HG02852 (cell line): ENCODE measurements around the gene MFSD8.
"Not testable (repeated sequence)": the region's sequence is repeated elsewhere in the genome, so short reads cannot be mapped to it uniquely, and the experiment has no call there.

Experiments
- ATAC-seq: cut with Tn5 transposase; IDR thresholded peaks from one replicate; pipeline ENCODE4 v1.9.1; 2021; ENCODE audit warnings: mild to moderate bottlenecking, moderate library complexity; ENCODE audit not compliant: unreplicated experiment

MFSD8 gene

DNA sequence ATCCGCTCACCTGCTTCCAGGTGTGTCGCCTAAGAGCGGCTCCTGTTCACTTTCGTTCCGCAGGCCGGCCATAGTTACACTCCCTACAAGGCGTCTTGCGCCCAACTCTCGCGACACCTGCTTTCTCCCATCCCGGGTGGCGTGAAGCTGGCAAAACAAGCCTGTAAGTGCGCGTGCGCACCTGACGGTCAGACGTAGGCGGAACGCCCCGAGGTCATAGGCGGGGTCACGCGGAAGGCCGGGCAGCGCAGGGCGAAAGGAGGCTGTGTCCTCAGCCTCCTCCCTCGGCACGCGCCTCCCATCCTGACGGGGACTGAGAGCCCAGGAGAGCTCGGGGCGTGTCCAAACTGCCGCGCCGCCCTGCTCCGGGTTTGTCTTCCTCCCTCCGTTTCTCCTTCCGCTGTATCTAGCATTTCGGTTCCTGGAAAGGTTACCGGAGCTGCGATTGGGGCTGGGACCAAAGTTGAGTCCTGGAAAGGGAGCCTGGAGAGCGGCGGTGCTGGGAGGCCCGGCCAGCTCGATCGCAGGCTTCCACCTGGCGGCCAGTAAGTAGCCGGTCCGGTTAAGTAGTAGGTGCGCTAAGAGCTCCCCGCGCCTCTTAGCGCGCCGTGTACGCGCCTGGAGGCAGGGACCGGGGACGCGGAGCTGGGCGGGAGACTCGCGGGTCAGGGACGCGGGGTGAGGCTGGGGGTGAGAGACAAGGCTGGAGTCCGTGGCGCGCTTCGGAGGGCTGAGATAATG, at the start of gene MFSD8, which contains the start of gene ABHD18:
Gene MFSD8, minus strand, starts transcription at position 112 of the 741 bp plus-strand sequence. Its CDS starts 40 bp downstream, at position 72.
Gene ABHD18, plus strand, starts transcription at position 345 of the 741 bp plus-strand sequence. CDS start 17,550 bp downstream, outside the sequence.
- ATAC-seq = peak; percentile 94

- no peak for ATAC-seq
Observed at GRCh38 chr4:128009428-128009827, 44.5 kb upstream of the MFSD8 start.

DNA sequence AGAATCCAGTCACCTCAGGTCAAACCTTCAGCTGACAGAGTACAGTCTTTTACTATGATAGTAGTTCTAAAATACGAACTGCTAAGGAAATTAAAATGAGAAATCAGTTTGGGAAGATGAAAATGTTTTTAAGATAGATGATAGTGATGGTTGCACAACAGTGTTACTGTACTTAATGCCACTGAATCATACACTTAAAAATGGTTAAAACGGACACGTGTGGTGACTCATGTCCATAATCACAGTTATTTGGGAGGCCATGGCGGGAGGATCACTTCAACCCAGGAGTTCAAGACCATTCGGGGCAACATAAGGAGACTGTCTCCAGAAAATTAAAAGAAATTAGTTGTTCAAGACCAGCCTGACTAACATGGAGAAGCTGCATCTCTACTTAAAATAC, 41.6 kb upstream of the MFSD8 start:
- no peak for ATAC-seq

GRCh38 chr4:127997534-127998388, 32.8 kb upstream of the MFSD8 start:
- ATAC-seq = peak; percentile 99

DNA sequence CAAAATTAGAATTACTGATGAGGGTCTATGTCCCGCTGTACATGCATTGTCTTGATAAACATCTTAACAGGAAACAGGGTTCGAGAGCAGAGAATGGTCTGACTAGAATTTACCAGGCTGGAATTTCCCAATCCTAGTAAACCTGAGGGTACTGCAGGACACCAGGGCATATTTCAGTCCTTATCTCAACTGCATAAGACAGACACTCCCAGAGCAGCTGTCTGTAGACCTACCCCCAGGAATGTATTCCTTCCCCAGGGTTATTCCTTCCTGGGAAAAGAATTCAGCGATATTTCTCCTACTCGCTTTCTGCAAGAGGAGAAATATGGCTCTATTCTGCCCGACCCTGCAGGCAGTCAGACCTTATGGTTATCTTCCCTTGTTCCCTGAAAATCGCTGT, 31.5 kb upstream of the MFSD8 start:
- not testable (repeated sequence) for ATAC-seq

GRCh38 chr4:127995776-127996175, 30.8 kb upstream of the MFSD8 start:
- no peak for ATAC-seq

GRCh38 chr4:127993151-127993550, 28.2 kb upstream of the MFSD8 start:
- ATAC-seq = no peak

DNA sequence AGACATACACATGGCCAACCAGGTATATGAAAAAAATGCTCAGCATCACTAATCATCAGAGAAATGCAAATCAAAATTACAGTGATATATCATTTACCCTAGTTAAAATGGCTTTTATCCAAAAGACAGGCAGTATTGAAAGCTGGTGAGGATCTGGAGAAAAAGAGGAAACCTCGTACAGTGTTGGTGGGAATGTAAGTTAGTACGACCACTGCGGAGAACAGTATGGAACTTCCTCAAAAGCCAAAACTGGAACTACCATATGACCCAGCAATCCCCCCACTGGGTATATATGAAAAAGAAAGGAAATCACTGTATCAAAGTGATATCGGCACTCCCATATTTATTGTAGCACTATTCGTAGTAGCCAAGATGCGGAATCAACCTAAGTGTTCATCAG, 23.7 kb upstream of the MFSD8 start:
- ATAC-seq = no peak

DNA sequence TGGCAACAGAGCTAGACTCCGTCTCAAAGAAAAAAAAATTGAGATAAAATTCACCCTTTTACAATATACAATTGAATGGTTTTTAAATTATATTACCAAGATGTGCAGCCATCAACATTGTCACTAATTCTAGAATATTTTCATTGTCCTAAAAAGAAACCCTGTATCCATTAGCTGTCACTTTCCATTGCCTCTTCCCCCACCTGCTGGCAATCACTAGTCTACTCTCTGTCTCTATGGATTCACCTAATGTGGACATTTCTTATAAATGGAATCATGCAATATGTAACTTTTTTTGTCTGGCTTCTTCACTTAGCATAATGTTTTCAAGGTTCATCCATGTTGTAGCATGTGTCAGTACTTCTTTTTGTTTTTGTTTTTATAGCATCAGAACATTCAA, 21.0 kb upstream of the MFSD8 start:
- no peak for ATAC-seq

- no peak for ATAC-seq
Observed at GRCh38 chr4:127982445-127982844, 17.5 kb upstream of the MFSD8 start.

DNA sequence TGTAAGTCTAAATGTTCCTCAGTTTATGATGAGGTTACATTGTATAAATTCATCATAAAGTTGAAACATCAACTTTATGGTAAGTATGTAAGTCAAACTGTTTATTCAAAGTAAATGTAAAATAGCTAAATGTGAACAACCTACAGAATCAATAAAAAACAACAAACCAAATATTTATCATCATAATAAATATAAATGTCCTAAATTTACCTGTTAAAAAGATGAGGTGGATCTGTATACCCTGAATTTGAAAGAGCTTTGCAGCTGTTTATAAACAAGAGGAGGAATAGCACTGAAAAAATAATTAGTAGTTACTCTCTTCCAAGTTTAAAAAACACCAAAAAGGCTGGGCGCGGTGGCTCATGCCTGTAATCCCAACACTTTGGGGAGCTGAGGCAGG, 14.0 kb upstream of the MFSD8 start:
- no peak for ATAC-seq

- ATAC-seq = no peak
Observed at GRCh38 chr4:127975121-127975770, 10.3 kb upstream of the MFSD8 start.

GRCh38 chr4:127970925-127971324, 6.0 kb upstream of the MFSD8 start:
- not testable (repeated sequence) for ATAC-seq

DNA sequence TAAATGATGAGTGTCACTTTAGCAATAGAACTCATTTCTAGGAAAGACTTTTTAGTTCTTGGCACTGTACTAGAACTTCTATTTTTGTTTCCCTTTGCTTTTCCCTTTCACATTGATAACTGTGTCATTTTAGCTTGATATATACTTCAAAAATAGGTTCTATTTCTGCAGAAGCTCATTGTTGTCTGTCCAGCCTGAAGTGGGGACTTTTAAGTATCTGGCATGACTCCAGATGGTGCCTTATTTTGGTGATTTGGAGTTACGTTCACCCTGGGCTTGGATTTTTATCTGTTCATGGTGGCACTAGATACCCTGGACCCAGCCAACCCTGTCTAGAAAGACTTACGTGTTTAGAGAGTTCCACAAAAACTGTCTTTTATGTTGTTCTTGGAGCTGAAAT, 3.6 kb upstream of the MFSD8 start:
- ATAC-seq = no peak

DNA sequence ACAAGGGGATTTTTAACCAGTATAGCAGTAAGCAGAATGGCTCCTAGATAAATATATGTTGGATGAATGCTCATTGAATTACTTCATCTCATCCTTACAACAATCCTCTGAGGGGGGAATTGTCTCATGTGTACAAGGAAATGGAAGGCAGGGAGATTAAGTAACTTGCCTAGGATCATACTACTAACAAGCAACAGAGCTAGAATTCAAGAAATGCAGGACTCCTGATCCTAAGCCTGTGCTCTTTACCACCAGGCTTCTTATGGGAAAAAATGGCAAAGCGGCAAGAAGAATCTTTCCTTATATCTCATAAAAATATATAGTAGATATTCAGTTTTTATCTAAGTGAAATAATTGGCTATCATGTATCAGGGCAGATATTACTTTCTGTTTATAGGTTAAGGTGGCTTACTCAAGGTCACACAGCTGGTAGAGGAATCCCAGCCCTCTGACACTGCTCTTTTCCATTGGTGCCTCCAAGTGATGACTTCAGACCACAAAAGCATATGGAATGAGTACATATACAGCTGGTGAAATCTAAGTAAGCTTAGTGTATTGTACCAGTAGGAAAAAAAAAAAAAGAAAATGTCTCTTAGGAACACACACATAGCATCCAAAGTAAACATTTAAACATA, 2.3 kb upstream of the MFSD8 start:
- ATAC-seq = no peak

DNA sequence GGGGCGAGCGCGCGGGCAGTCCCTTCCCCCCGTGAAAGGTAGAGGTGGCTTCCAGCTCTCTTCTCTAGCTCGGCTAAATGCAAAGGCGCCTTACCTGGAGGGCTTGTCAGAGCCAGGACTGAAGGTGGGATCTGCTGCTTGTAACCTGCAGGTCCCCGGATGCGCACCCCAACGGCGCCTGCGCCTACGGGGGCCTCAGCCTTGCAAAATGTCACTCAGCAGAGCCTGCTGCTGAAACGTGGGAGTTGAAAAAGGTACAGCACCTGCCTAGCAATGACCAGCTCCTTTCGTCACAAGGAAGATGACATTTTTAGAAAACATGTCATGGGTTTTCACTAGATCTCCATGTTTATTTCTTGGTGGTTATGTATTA, 816 bp upstream of the MFSD8 start:
- ATAC-seq = peak; percentile 29

DNA sequence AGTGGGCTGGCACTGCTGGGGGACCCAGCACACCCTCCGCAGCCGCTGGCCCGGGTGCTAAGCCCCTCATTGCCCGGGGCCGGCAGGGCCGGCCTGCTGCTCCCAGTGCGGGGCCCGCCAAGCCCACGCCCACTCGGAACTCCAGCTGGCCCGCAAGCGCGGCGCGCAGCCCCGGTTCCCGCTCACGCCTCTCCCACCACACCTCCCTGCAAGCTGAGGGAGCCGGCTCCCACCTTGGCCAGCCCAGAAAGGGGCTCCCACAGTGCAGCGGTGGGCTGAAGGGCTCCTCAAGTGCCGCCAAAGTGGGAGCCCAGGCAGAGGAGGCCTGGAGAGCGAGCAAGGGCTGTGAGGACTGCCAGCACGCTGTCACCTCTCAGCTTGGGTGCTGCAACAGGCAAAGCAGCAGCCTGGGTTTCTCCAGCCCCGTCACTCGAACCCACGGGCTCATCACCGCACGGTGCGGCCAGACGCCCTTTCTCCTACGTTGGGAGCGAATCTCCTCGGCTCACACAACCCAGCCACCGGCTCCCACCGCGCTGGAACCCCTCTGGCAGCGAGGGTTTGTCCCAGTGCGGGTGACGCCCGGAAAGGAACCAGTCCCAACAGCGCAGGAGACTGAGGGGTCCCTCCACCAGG, 429 bp downstream of the MFSD8 start:
- ATAC-seq = peak; percentile 20

- ATAC-seq = not testable (repeated sequence)
Observed at GRCh38 chr4:127963633-127964398, 1.2 kb downstream of the MFSD8 start.

DNA sequence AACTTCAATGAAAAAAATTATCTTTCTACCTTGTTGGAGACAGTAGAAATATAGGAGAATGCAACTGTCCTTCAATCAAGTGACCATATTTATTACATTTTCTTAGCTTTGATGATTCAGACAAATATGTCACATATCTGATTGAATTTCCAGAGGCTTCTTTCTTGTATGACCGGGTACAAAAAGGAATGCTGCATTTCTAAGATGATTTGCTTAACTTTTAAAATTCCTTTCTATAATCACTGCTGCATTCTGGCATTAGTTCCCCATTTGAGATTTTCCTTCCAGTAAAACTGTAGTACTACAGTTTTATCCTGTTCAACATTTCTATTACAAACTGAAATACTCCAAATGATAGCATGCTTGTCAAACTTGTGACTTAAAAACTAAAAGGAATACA, 5.2 kb downstream of the MFSD8 start:
- ATAC-seq = no peak

GRCh38 chr4:127957105-127957504, 7.9 kb downstream of the MFSD8 start:
- no peak for ATAC-seq
